ENCODE results near the gene ZNF8.

- TF ChIP-seq CTCF (IDR thresholded peaks at IDR 0.05; ENCODE audit: poor library complexity, severe bottlenecking) (no peak), MXI1 (conservative IDR thresholded peaks at IDR 0.05; ENCODE audit: poor library complexity, severe bottlenecking) (no peak)
These were observed 3.2 kb upstream of the ZNF8 start for GRCh38 chr19:58275564-58275963.
